Stimulated activated CD4-positive, alpha-beta T cell treated with anti-CD3 and anti-CD28 coated beads, Interleukin-1b, Interleukin-23, amount 100 ng/mL, for 4 hours (primary cell): ENCODE data around the gene ENPP1.
"Not testable (repeated sequence)": the region's sequence is repeated elsewhere in the genome, so short reads cannot be mapped to it uniquely, and the experiment has no call there.

Source experiments
- DNase-seq, 2 donors: peaks; one replicate each; pipeline ENCODE4 v3.0.0-alpha.2; 2020; ENCODE audit warnings: low read depth in 2 of 2

The ENPP1 gene

DNA sequence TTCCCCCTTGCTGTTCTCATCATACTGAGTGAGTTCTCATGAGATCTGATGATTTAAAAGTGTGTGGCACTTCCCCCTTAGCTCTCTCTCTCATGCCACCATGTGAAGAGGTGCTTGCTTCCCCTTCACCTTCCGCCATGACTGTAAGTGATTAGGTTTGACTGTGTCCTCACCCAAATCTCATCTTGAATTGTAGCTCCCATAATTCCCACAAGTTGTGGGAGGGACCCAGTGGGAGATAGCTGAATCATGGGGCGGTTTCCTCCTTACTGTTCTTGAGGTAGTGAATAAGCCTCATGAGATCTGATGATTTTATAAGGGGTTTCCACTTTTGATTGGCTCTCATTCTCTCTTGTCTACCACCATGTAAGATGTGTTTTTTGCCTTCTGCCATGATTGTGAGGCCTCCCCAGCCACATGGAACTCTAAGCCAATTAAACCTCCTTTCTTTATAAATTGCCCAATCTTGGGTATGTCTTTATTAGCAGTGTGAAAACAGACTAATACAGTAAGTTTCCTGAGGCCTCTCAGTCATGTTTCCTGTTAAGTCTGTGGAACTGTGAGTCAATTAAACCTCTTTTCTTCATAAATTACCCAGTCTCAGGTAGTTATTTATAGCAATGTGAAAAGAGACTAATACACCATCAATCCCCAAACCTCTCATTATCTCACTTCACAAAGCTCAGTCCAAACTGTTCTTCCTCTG lies 108.4 kb downstream of the ENPP1 start:
- DNase-seq = not testable (repeated sequence)

DNA sequence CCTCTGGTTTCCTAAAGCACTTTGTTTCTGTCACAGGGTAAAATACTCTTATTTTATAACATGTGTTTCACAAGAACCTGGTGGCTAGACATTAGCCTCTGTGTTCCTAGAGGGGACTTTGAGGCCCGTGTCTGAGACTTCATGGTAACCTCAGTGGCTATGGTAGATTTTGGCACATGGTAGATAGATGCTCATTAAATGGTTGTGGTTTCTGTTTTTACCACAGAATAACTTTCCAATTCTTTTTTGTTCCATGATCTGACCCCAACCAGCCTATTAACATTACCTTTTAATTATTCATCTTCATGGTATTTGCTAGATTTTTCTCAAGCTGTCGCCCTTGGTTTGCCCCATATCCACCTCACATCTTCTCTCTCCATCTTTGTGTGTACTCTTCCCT lies 109.0 kb downstream of the ENPP1 start:
- no peak for DNase-seq

GRCh38 chr6:131917318-131917717 lies 109.5 kb downstream of the ENPP1 start:
- DNase-seq = no peak

GRCh38 chr6:131917763-131918649 lies 110.2 kb downstream of the ENPP1 start:
- DNase-seq = no peak

DNA sequence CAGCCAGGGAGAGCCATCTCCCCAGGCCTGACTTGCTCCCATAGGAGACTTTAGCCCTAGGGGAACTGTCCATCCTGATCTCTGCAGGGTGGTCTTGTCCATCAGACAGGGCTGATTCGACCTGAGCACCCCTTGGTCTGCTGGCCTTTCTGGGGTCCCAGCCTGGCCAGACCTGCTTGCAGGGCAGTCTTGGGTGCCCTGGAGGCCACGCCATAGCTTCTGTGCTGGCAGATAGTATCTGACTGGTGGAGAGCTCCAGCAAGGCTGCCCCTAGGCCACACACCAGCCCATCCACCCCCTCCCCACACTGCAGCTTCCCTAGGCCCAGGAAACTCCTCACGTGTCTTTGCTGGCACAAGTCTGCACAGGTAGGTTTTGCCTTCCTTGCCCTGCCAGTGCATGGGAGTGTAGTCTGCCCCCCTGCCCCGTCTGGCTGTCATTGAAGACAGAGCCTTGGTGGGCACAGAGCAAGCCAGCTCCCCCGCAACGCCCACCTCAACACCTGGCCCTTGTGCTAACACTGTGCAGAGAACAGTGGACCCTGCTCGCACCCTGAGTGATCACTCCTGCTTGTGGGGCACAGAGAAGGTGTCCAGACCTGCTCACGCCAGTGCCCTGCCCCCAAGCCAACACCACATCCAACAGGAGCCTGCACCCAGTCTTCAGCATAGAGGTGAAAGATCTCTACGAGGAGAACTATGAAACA lies 111.0 kb downstream of the ENPP1 start:
- no peak for DNase-seq

- DNase-seq = no peak
Measured at GRCh38 chr6:131920656-131921055, 112.8 kb downstream of the ENPP1 start.

DNA sequence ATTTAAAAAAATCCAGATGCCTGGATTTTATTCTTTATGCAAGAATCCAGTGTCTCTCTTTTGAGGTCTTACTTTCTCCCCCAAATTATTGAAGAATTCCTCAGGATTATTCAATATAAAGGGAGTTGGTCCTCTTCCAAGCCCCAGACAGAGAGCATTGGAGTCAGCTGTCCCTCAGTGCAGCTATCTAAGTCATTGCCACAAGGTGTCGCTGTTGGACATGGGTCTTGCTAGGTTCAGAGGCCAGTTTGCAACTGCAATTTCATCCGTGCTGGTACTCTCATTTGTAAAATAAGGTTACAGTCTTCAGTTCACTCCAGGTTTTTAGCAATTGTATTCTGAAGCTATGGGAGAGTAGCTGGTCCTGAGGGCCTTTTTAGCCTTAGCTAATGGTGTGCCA lies 115.5 kb downstream of the ENPP1 start:
- DNase-seq = no peak

GRCh38 chr6:131924881-131925474 lies 117.2 kb downstream of the ENPP1 start:
- no peak for DNase-seq

DNA sequence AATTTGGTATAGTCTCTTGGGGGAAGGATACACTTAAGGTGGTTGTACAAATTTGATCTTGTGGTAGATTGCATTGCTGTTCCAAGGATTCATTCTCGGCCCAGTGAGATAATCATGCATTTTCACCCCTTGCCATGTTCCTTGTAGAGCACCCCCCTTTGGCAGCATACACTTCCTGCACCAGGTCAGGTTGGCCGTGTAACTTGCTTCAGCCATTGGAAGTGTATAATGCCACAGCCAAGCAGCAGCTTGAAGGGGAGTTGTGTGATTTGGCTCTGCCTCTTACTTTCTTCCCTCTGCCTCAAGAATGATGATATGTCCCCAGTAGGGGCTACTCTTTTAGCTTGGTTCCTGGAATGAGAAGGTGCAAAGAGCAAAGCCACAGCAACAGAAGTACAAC lies 121.4 kb downstream of the ENPP1 start:
- DNase-seq = no peak

GRCh38 chr6:131929976-131930375 lies 122.2 kb downstream of the ENPP1 start:
- no peak for DNase-seq

DNA sequence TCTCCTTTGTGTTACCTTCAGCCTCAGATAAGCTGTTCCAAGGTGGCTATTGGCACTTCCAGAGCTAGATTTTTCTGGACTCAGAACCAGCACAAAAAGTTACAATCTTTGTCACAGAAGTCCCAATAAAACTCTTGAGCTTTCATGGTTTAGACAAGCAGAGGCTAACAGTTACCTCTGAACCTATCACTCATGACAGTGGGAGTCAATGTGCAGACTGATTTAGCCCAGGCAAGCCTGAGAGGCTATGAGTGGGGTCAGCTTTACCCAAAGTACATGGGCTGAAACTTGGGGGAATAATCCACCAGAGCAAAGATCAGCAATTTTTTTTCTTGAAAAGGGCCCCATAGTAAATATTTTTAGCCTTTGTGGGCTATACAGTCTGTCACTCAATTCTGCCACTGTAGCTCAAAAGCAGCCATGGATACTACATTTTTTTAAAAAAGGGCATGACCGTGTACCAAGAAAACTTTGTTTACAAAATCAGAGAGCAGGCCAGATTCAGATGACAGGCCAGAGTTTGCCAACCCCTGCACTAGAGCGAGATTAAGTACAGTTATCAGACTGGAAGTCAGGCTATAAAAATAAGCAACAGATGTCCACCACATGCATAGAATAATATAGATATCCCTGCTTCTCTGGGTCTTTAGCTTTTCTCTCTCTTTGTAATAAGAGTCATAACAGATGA lies 123.4 kb downstream of the ENPP1 start:
- DNase-seq = no peak

- no peak for DNase-seq
Measured at GRCh38 chr6:131936156-131936555, 128.3 kb downstream of the ENPP1 start.

DNA sequence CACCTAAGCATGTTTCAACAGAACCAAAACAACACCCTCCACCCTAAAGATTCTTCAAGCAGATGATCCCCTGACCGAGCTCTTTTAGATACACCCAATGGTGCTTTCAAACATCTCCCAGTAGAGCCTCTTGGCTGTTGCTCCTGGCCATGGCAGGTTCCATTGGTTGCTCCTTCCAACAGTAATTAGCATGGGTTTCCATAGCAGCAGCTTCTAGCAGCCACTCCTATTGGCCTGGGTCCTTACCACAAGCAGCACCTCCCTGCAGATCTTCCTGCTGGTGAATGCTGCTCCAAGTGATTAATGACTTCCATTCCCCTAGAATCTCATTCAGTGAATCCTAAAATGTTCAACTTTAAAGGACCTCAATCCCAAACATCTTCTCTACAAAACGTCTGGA lies 129.4 kb downstream of the ENPP1 start:
- DNase-seq = no peak

- DNase-seq = no peak
Measured at GRCh38 chr6:131937703-131938631, 130.1 kb downstream of the ENPP1 start.
